ENCODE results near the gene PTPRA. TPM values are rescaled to one million over a fixed set of nuclear protein-coding genes. Genes with fewer than 3 reads are reported as not detected.

Gene PTPRA
- total RNA-seq, 1 donor from 2014 or later = 88.7 TPM

GRCh38 chr20:2907519-2907918 is 34.2 kb downstream of the PTPRA start:
- peaks cover 14% of the 10 kb centered on the region for H3K36me3 Mint-ChIP-seq (ENCODE audit: low read depth)
- H3K4me3 Mint-ChIP-seq = no peak overlapping the region
- TF ChIP-seq CTCF (conservative IDR thresholded peaks at IDR 0.05) = no peak

GRCh38 chr20:2909953-2910352 is 36.7 kb downstream of the PTPRA start:
- H3K27me3 Mint-ChIP-seq (ENCODE audit: low read depth) = no peaks in the 10 kb centered on the region

More at GRCh38 chr20:2907519-2907918, 34.2 kb downstream of the PTPRA start:
- H3K4me1 Mint-ChIP-seq = no peaks in the 10 kb centered on the region
- H3K27ac Mint-ChIP-seq (ENCODE audit: unreplicated experiment) = no peak overlapping the region
- H3K27me3 Mint-ChIP-seq (ENCODE audit: low read depth) = no peaks in the 10 kb centered on the region
- no peak for DNase-seq (ENCODE audit: low read depth, low spot score)
- H3K9me3 Mint-ChIP-seq = peaks cover 6% of the 10 kb centered on the region

GRCh38 chr20:2911200-2911599 is 37.9 kb downstream of the PTPRA start:
- no peak for TF ChIP-seq CTCF (conservative IDR thresholded peaks at IDR 0.05)
- H3K27ac Mint-ChIP-seq (ENCODE audit: unreplicated experiment) = no peak overlapping the region
- H3K4me1 Mint-ChIP-seq = no peaks in the 10 kb centered on the region
- no peak overlapping the region for H3K4me3 Mint-ChIP-seq
- no peak for DNase-seq (ENCODE audit: low read depth, low spot score)
- H3K27me3 Mint-ChIP-seq (ENCODE audit: low read depth) = no peaks in the 10 kb centered on the region
- H3K9me3 Mint-ChIP-seq = peaks cover under 1% of the 10 kb centered on the region
- peaks cover 4% of the 10 kb centered on the region for H3K36me3 Mint-ChIP-seq (ENCODE audit: low read depth)

More at GRCh38 chr20:2909953-2910352, 36.7 kb downstream of the PTPRA start:
- Mint-ChIP-seq H3K9me3 (peaks cover 3% of the 10 kb centered on the region), H3K4me3 (no peak overlapping the region), H3K36me3 (ENCODE audit: low read depth) (peaks cover 4% of the 10 kb centered on the region), H3K4me1 (no peaks in the 10 kb centered on the region), H3K27ac (ENCODE audit: unreplicated experiment) (no peak overlapping the region)
- no peak for DNase-seq (ENCODE audit: low read depth, low spot score)
- no peak for TF ChIP-seq CTCF (conservative IDR thresholded peaks at IDR 0.05)

GRCh38 chr20:2914160-2914559 is 40.9 kb downstream of the PTPRA start:
- peaks cover 12% of the 10 kb centered on the region for H3K4me1 Mint-ChIP-seq
- no peak overlapping the region for H3K4me3 Mint-ChIP-seq
- TF ChIP-seq CTCF (conservative IDR thresholded peaks at IDR 0.05) = no peak
- H3K9me3 Mint-ChIP-seq = peaks cover 2% of the 10 kb centered on the region
- DNase-seq (ENCODE audit: low read depth, low spot score) = no peak
- no peaks in the 10 kb centered on the region for H3K27me3 Mint-ChIP-seq (ENCODE audit: low read depth)
- H3K36me3 Mint-ChIP-seq (ENCODE audit: low read depth) = peaks cover 12% of the 10 kb centered on the region
- no peak overlapping the region for H3K27ac Mint-ChIP-seq (ENCODE audit: unreplicated experiment)

- Mint-ChIP-seq H3K4me1 (peaks cover 23% of the 10 kb centered on the region), H3K4me3 (no peak overlapping the region), H3K27ac (ENCODE audit: unreplicated experiment) (no peak overlapping the region), H3K27me3 (ENCODE audit: low read depth) (no peaks in the 10 kb centered on the region), H3K36me3 (ENCODE audit: low read depth) (peaks cover 12% of the 10 kb centered on the region), H3K9me3 (peaks cover 2% of the 10 kb centered on the region)
- no peak for DNase-seq (ENCODE audit: low read depth, low spot score)
- no peak for TF ChIP-seq CTCF (conservative IDR thresholded peaks at IDR 0.05)
Observed at GRCh38 chr20:2917266-2917665, 44.0 kb downstream of the PTPRA start.
